GM19395 (cell line): ENCODE results near the gene ATG10.

Experiments used
- ATAC-seq: cut with Tn5 transposase; IDR thresholded peaks from one replicate; pipeline ENCODE4 v1.9.1; 2021; ENCODE audit warnings: mild to moderate bottlenecking, moderate library complexity; ENCODE audit not compliant: unreplicated experiment

ATG10 gene

GRCh38 chr5:82163452-82164175 is 191.8 kb downstream of the ATG10 start:
- no peak for ATAC-seq

- ATAC-seq: no peak
Measured at GRCh38 chr5:82164176-82164976, 192.6 kb downstream of the ATG10 start.

GRCh38 chr5:82164977-82165713 is 193.3 kb downstream of the ATG10 start:
- no peak for ATAC-seq

- peak; percentile 86 for ATAC-seq
Measured at GRCh38 chr5:82165740-82166530, 194.1 kb downstream of the ATG10 start.

- ATAC-seq: no peak
Measured at GRCh38 chr5:82167372-82167935, 195.6 kb downstream of the ATG10 start.

GRCh38 chr5:82168294-82168693 is 196.5 kb downstream of the ATG10 start:
- no peak for ATAC-seq

- ATAC-seq: no peak
Measured at GRCh38 chr5:82169892-82170291, 198.1 kb downstream of the ATG10 start.

- ATAC-seq: peak; percentile 100
Measured at GRCh38 chr5:82174128-82174918, 202.5 kb downstream of the ATG10 start.

- ATAC-seq: no peak
Measured at GRCh38 chr5:82174919-82175219, 203.0 kb downstream of the ATG10 start.

GRCh38 chr5:82176115-82176814 is 204.4 kb downstream of the ATG10 start:
- no peak for ATAC-seq

- no peak for ATAC-seq
Measured at GRCh38 chr5:82178378-82178777, 206.6 kb downstream of the ATG10 start.

- no peak for ATAC-seq
Measured at GRCh38 chr5:82182662-82183061, 210.8 kb downstream of the ATG10 start.

- ATAC-seq: no peak
Measured at GRCh38 chr5:82183828-82184227, 212.0 kb downstream of the ATG10 start.

GRCh38 chr5:82185851-82186250 is 214.0 kb downstream of the ATG10 start:
- ATAC-seq: no peak

GRCh38 chr5:82197550-82197949 is 225.7 kb downstream of the ATG10 start:
- ATAC-seq: no peak

GRCh38 chr5:82204567-82204966 is 232.7 kb downstream of the ATG10 start:
- no peak for ATAC-seq

GRCh38 chr5:82205005-82205404 is 233.2 kb downstream of the ATG10 start:
- no peak for ATAC-seq

- no peak for ATAC-seq
Measured at GRCh38 chr5:82208371-82208770, 236.5 kb downstream of the ATG10 start.

- no peak for ATAC-seq
Measured at GRCh38 chr5:82211855-82212572, 240.2 kb downstream of the ATG10 start.
